ENCODE results near the gene KIR2DL4.
"Not testable (repeated sequence)": the region's sequence is repeated elsewhere in the genome, so short reads cannot be mapped to it uniquely, and the experiment has no call there.

Gene KIR2DL4

DNA sequence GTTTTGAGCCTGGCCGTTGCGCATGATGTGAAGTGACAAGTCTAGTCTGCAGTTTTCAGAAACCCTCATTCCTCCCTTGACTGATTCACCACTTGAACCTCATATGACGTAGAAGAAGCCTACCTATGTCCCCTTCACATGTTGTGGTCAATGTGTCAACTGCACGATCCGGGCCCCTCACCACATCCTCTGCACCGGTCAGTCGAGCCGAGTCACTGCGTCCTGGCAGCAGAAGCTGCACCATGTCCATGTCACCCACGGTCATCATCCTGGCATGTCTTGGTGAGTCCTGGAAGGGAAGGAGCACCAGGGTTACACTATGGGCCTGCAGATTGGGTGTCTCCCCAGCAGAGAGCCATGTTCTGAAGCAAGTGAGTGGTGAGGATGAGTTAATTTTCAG, at the start of gene KIR2DL4:
TSS of gene KIR2DL4 (plus strand) at position 201 of the 400 bp plus-strand sequence. CDS start at position 243, 42 bp downstream.
- no peak for DNase-seq (ENCODE audit: low spot score)

DNA sequence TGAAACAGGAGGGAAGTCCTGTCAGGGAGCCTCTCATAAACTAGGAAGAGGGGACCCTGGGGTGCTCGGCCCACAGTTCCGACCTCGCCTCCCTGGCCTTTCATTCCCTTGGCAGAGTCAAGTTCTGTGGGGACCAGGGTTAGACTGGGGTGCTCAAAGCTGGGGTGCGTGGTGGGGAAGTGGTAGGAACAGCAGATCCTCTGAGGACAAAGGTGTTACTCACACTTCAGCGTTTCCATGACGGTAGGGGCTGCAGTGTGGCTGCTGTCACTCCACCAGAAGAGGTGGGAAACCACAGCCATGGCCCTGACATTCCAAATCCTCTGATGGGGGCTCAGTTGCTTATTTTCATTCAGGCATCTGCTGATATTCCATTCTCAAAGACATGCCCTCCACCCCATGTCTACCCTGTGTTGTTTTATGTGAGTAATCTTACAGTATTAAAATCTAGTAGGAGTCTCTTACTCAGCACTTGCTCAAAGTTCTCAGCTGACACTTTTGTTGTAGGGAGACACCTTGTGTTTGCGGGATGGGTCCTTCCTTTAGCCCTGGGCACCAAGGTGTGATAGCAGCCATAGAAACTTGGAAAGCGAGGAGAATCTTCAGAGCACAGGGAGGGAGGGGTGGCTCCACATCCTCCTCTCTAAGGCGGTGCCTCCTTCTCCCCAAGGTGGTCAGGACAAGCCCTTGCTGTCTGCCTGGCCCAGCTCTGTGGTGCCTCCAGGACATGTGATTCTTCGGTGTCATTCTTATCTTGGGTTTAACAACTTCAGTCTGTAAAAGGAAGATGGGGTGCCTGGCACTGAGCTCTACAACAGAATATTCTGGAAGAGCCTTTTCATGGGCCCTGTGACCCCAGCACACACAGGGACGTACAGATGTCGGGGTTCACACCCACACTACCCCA, 47.0 kb upstream of the KIR2DL4 start:
- DNase-seq (ENCODE audit: low spot score): not testable (repeated sequence)

DNA sequence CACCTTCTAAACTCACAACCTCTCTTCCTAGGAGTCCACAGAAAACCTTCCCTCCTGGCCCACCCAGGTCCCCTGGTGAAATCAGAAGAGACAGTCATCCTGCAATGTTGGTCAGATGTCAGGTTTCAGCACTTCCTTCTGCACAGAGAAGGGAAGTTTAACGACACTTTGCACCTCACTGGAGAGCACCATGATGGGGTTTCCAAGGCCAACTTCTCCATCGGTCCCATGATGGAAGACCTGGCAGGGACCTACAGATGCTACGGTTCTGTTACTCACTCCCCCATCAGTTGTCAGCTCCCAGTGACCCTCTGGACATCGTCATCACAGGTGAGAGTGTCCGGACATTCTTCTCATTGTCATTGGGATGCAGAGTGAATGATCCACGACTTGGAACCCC, 44.8 kb upstream of the KIR2DL4 start:
- DNase-seq (ENCODE audit: low spot score): not testable (repeated sequence)

DNA sequence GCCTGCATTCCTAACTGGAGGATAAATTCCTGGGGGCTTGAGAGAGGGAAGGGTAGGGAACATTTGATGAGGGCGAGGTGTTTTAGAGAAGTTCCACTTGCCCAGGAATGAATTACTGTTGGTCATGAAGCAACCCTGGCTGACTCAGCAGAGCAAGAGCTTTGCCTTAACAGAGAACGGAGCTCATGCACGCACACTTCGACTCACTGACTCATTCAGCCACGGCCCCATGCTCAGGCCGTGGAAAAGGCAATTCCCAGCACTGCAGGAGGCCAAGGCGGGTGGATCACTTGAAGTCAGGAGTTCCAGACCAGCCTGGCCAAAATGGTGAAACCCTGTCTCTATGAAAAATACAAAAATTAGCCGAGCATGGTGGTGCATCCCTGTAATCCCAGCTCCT, 39.2 kb upstream of the KIR2DL4 start:
- not testable (repeated sequence) for DNase-seq (ENCODE audit: low spot score)

DNA sequence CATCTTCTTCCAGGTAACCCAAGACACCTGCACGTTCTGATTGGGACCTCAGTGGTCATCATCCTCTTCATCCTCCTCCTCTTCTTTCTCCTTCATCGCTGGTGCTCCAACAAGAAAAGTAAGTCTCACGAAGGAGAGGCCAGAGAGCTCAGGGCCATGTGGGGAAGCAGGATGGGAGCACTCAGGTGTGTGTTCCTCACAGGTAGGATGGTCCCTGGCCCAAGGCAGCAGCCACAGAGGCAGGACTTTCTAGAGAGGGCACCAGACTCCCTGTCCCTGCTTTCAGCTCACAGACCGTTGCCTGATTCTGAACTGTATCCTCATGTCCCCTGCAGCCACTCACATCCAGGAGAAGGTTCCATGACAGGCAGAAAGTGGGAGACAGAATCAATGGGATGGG, 36.9 kb upstream of the KIR2DL4 start:
- DNase-seq (ENCODE audit: low spot score): not testable (repeated sequence)

DNA sequence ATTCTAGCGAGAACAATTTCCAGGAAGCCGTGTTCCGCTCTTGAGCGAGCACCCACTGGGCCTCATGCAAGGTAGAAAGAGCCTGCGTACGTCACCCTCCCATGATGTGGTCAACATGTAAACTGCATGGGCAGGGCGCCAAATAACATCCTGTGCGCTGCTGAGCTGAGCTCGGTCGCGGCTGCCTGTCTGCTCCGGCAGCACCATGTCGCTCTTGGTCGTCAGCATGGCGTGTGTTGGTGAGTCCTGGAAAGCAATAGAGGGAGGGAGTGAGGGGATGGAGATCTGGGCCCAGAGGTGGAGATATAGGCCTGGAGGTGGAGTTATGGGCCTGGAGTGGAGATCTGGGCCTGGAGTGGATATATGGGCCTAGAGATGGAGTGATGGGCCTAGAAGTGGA, 33.8 kb upstream of the KIR2DL4 start, which contains the start of gene KIR2DL1:
TSS of gene KIR2DL1 (plus strand) at position 148 of the 400 bp plus-strand sequence. CDS start at position 206, 58 bp downstream.
- DNase-seq (ENCODE audit: low spot score): not testable (repeated sequence)

DNA sequence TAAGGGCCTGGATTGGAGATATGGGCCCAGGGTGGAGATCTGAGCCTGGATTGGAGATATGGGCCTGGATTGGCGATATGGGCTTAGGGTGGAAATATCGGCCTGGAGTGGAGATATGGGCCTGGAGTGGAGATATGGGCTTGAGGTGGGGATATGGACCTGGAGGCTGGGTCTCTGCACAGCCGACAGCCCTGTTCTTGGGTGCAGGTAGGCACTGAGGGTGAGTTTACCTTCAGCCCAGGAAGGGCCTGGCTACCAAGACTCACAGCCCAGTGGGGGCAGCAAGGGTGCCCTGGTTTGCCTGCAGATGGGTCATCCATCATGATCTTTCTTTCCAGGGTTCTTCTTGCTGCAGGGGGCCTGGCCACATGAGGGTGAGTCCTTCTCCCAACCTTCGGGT, 32.9 kb upstream of the KIR2DL4 start:
- not testable (repeated sequence) for DNase-seq (ENCODE audit: low spot score)

DNA sequence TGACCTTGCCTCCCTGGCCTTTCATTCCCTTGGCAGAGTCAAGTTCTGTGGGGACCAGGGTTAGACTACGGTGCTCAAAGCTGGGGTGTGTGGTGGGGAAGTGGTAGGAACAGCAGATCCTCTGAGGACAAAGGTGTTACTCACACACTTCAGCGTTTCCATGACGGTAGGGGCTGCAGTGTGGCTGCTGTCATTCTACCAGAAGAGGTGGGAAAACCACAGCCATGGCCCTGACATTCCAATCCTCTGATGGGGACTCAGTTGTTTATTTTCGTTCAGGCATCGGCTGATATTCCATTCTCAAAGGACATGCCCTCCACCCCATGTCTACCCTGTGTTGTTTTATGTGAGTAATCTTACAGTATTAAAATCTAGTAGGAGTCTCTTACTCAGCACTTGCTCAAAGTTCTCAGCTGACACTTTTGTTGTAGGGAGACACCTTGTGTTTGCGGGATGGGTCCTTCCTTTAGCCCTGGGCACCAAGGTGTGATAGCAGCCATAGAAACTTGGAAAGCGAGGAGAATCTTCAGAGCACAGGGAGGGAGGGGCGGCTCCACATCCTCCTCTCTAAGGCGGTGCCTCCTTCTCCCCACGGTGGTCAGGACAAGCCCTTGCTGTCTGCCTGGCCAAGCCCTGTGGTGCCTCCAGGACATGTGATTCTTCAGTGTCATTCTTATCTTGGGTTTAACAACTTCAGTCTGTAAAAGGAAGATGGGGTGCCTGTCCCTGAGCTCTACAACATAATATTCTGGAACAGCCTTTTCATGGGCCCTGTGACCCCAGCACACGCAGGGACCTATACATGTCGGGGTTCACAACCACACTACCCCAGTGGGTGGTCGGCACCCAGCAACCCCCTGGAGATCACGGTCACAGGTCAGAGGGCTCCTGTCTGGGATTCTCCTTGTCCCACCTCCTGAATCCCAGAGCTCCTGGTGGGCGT, 32.1 kb upstream of the KIR2DL4 start:
- DNase-seq (ENCODE audit: low spot score): not testable (repeated sequence)

DNA sequence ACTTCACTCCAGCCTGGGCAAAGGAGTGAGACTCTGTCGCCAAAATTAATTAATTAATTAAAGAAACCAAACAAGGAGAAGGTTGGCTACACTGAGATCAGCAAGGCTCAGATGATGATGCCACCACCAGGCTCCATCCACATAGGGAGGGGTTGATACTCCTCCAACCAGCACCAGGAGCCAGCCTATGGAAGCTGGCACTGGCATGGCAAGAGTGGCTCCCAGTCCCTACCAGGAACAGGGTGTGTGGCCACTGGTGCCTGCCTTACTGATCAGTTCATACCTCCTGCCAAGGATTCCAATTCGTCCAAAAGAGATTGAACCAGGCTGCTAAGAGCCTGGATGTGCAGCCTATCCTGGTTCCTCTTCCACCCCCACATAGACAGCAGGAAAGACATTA, 30.7 kb upstream of the KIR2DL4 start:
- DNase-seq (ENCODE audit: low spot score): not testable (repeated sequence)

DNA sequence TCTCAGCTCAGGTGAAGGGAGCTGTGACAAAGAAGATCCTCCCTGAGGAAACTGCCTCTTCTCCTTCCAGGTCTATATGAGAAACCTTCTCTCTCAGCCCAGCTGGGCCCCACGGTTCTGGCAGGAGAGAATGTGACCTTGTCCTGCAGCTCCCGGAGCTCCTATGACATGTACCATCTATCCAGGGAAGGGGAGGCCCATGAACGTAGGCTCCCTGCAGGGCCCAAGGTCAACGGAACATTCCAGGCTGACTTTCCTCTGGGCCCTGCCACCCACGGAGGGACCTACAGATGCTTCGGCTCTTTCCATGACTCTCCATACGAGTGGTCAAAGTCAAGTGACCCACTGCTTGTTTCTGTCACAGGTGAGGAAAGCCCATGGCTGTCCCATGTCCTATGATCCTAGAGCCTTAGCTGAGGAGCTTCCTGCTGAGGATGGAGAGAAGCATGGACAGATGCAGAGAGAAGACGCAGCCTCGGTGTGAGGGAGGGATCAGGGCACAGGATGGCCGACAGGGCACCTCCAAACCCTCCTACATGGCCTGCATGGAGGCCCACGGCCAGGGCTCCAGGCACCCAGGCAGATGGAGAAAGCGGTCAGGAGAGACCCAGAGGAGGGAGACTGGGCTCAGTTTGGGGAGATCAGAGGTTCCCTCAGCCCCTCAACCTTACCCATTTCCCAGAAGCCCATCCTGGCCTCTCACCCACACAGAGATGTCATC, 28.2 kb upstream of the KIR2DL4 start:
- not testable (repeated sequence) for DNase-seq (ENCODE audit: low spot score)

DNA sequence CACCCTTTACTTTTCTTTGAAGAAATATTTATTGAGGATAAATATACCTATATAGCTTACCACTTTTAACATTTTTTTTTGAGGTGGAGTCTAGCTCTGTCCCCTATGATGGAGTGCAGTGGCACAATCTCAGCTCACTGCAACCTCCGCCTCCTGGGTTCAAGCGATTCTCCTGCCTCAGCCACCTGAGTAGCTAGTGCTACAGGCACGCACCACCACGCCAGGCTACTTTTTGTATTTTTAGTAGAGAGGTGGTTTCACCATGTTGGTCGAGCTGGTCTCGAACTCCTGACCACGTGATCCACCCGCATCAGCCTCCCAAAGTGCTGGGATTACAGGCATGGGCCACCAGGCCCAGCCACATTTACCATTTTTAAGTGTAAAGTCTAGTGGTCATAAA, 27.6 kb upstream of the KIR2DL4 start:
- DNase-seq (ENCODE audit: low spot score): not testable (repeated sequence)

DNA sequence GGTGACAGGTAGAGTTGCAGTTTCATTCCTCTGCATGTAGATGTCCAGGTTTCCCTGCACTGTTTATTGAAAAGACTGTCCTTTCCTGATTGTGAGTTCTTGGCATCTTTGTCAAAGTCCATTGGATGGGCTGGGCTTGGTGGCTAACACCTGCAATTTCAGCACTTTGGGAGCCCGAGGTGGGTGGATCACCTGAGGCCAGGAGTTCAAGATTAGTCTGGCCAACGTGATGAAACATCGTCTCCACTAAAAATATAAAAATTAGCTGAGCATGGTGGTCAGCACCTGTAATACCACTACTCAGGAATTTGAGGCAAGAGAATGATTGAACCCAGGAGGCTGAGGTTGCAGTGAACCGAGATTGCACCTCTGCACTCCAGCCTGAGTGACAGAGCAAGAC, 25.6 kb upstream of the KIR2DL4 start:
- not testable (repeated sequence) for DNase-seq (ENCODE audit: low spot score)

DNA sequence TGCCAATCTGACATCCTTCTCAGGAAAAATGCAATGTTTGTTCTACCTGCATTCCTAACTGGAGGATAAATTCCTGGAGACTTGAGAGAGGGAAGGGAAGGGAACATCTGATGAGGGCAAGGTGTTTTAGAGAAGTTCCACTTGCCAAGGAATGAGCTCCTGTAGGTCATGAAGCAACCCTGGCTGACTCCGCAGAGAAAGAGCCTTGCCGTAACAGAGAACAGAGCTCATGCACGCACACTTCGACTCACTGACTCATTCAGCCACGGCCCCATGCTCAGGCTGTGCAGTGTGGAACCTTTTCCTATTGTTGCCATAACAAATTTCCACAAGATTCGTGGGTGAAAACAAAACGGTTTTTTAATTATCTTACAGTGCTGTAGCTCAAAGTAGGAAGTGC, 24.5 kb upstream of the KIR2DL4 start:
- not testable (repeated sequence) for DNase-seq (ENCODE audit: low spot score)

DNA sequence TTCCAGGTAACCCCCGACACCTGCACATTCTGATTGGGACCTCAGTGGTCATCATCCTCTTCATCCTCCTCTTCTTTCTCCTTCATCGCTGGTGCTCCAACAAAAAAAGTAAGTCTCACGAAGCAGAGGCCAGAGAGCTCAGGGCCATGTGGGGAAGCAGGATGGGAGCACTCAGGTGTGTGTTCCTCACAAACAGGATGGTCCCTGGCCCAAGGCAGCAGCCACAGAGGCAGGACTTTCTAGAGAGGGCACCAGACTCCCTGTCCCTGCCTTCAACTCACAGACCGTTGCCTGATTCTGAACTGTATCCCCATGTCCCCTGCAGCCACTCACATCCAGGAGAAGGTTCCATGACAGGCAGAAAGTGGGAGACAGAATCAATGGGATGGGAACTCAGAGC, 20.5 kb upstream of the KIR2DL4 start:
- DNase-seq (ENCODE audit: low spot score): not testable (repeated sequence)

DNA sequence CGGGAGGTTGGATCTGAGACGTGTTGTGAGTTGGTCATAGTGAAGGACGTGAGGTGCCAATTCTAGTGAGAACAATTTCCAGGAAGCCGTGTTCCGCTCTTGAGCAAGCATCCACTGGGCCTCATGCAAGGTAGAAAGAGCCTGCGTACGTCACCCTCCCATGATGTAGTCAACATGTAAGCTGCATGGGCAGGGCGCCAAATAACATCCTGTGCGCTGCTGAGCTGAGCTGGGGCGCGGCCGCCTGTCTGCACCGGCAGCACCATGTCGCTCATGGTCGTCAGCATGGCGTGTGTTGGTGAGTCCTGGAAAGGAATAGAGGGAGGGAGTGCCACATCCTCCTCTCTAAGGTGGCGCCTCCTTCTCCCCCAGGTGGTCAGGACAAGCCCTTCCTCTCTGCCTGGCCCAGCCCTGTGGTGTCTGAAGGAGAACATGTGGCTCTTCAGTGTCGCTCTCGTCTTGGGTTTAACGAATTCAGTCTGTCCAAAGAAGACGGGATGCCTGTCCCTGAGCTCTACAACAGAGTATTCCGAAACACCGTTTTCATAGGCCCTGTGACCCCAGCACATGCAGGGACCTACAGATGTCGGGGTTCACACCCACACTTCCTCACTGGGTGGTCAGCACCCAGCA, 17.2 kb upstream of the KIR2DL4 start:
- DNase-seq (ENCODE audit: low spot score): not testable (repeated sequence)

DNA sequence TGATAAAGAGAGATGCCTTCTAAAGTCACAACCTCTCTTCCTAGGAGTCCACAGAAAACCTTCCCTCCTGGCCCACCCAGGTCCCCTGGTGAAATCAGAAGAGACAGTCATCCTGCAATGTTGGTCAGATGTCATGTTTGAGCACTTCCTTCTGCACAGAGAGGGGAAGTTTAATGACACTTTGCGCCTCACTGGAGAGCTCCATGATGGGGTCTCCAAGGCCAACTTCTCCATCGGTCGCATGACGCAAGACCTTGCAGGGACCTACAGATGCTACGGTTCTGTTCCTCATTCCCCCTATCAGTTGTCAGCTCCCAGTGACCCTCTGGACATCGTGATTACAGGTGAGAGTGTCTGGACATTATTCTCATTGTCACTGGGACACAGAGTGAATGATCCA, 15.3 kb upstream of the KIR2DL4 start:
- DNase-seq (ENCODE audit: low spot score): not testable (repeated sequence)

DNA sequence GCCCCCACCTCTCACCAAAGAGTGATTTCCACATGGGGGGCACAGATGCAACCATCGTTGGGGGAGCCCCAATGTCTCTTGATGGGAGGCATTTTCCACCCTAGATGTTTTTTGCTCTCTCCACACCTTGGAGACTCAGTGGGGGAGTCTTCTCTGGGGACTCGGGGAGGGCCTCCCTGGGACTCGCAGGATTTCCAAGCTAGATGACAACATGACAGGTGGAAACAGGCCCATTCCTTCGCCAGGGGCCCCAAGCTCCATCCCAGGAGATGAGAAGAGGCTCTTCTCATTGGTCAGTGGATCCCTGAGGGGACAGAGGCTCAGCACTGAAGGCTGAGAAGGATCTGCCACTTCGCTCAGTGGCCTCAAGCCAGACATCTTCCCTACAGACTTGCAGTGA, 12.7 kb upstream of the KIR2DL4 start:
- DNase-seq (ENCODE audit: low spot score): no peak

DNA sequence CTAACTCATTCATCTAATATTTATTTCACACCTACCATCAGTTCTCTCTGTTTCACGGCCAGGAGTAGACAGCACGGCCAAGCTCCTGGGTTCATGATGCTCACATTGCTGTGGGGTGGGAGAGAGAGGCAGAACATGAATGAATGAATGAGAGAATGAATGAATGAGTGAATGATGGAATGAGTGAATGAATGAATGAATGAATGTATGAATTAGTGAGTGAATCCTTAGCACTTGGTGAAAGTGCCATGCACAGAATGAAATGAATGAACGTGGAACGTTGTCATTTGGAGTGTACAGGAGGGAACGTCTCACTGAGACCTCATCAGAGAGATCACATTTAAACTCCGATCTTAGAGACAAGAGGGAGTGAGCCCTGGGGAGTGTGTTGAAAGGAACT, 11.9 kb upstream of the KIR2DL4 start:
- no peak for DNase-seq (ENCODE audit: low spot score)

DNA sequence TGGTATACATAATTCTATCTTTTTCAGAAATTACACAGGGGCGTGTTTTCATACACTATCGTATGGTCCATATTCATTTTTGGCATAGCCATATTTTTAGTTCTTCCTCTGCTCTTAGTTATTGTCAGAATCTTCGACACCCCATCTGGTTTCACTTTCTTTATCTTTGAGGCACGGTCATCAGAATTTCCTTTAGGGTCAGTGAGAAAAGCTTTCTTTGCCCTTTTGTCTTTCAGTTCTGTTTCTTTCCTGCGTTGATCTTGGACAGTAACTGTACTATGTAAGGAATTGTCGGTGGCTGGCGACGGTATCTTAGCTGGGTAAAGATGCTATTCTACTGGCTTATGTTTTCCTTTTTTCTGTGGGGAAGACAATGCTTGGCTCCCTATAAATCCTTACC, 10.6 kb upstream of the KIR2DL4 start:
- DNase-seq (ENCODE audit: low spot score): no peak

DNA sequence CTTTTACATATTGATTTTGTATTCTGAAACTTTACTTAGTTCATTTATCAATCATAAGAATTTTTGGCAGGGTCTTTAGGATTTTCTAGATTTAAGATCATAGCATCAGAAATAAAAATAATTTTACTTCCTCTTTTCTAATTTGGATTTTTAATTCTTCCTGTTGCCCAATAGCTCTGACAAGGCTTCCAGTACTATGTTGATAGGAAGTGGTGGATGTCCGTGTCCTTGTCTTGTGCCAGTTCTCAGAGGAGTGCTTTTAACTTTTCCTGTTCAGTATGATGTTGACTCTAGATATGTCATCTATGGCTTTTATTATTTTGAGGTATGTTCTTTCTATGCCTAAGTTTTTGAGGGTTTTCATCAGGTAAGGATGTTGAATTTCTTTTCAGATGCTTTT, 7.7 kb upstream of the KIR2DL4 start:
- DNase-seq (ENCODE audit: low spot score): no peak

DNA sequence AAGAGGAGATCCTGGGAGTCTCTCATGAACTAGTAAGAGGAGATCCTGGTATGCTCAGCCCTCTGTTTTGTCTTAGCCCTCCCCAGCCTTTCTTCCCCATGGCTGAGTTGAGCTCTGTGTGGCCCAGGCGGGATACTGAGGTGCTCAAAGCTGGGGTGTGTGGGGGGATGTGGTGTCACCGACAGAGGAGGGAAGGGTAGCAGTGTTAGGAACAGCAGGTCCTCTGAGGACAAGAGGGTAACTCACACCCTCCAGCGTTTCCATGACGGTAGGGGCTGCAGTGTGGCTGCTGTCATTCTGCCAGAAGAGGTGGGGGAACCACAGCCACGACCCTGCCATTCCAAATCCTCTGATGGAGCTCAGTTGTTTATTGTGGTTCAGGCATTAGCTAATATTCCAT, 691 bp downstream of the KIR2DL4 start:
- no peak for DNase-seq (ENCODE audit: low spot score)

Data from HuH-7 (cell line).